ENCODE results near the gene CRYGN.

CRYGN gene

DNA sequence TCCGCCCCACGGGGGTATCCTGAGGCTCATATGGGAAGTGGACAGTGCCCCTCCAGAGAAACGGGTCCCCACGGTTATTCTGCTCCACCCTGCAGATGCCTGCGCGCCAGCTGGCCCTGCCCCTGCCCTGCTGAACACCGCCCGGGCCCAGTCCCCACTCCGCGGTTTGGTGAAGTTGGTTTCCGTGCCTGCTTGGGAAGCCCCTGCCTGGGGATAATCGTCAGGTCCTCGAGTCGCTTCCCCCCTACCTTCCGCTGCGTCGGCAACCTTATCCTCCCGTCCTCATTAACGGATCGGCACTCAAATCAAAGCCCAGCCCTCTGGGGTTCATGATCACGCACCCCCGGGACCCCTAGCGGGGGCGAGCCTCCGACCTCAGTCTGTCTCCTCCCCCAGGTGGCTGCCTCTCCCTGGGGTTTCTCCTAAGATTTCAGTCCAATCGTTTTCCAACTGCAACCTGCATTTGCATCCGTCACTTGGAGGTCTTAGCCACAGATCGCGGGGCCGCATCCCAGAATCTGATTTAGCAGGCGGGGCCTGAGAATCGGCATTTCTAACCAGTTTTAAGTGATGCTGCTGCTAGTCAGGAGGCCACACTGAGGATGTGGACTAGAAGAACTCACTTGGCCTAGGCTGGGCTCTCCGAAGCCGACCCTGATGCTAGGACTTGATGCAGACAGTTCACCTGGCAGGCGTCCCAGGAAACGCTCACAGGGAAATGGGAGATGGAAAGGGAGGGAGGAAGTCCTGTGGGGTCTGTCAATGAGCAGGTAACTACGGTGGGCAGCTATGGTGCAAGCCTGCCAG, 57.7 kb downstream of the CRYGN start:
- no peak overlapping the region for H3K4me3 ChIP-seq (ENCODE audit: low read depth, low read length)
- peaks cover 2% of the 10 kb centered on the region for H3K36me3 ChIP-seq (replicated peaks)
- H3K27ac ChIP-seq: no peak overlapping the region
- peaks cover 12% of the 10 kb centered on the region for H3K27me3 ChIP-seq (replicated peaks)
- no peak for TF ChIP-seq CTCF (IDR thresholded peaks at IDR 0.05; ENCODE audit: low read depth, low read length, missing control alignments)
- DNase-seq: no peak
- in situ Hi-C loops (cut with HindIII; ENCODE audit: low pct_ligation_motif_present, low sequenced_read_pairs): no loop called here

- Histone ChIP-seq H3K36me3 (replicated peaks) (peaks cover 10% of the 10 kb centered on the region), H3K4me3 (ENCODE audit: low read depth, low read length) (no peak overlapping the region), H3K27ac (no peak overlapping the region), H3K27me3 (replicated peaks) (peaks cover 12% of the 10 kb centered on the region)
- in situ Hi-C loops (cut with HindIII; ENCODE audit: low pct_ligation_motif_present, low sequenced_read_pairs): no loop called here
- TF ChIP-seq CTCF (IDR thresholded peaks at IDR 0.05; ENCODE audit: low read depth, low read length, missing control alignments): no peak
- DNase-seq: no peak
Measured at GRCh38 chr7:151381348-151382078, 58.4 kb downstream of the CRYGN start.

DNA sequence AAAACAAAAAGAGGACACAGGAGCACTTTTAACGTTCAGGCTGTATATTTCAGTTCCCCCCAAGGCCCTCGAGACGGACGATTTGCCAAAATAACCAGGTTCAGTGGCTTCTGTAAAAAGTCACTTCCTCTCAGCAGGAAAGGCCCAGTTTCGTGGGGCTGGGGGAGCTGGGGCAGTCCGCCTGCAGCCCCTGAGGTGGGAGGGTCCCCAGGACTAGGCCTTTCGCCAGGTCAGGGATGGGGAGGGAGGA, 58.9 kb downstream of the CRYGN start:
- no peak for TF ChIP-seq CTCF (IDR thresholded peaks at IDR 0.05; ENCODE audit: low read depth, low read length, missing control alignments)
- Histone ChIP-seq H3K36me3 (replicated peaks) (peaks cover 13% of the 10 kb centered on the region), H3K4me3 (ENCODE audit: low read depth, low read length) (no peak overlapping the region), H3K27me3 (replicated peaks) (peaks cover 12% of the 10 kb centered on the region), H3K27ac (no peak overlapping the region)
- in situ Hi-C loops (cut with HindIII; ENCODE audit: low pct_ligation_motif_present, low sequenced_read_pairs): no loop called here
- DNase-seq: no peak

- no peak for TF ChIP-seq CTCF (IDR thresholded peaks at IDR 0.05; ENCODE audit: low read depth, low read length, missing control alignments)
- Histone ChIP-seq H3K27me3 (replicated peaks) (peaks cover 12% of the 10 kb centered on the region), H3K36me3 (replicated peaks) (peaks cover 13% of the 10 kb centered on the region), H3K27ac (no peak overlapping the region), H3K4me3 (ENCODE audit: low read depth, low read length) (no peak overlapping the region)
- DNase-seq: no peak
- in situ Hi-C loops (cut with HindIII; ENCODE audit: low pct_ligation_motif_present, low sequenced_read_pairs): no loop called here
Measured at GRCh38 chr7:151380199-151381097, 59.5 kb downstream of the CRYGN start.

DNA sequence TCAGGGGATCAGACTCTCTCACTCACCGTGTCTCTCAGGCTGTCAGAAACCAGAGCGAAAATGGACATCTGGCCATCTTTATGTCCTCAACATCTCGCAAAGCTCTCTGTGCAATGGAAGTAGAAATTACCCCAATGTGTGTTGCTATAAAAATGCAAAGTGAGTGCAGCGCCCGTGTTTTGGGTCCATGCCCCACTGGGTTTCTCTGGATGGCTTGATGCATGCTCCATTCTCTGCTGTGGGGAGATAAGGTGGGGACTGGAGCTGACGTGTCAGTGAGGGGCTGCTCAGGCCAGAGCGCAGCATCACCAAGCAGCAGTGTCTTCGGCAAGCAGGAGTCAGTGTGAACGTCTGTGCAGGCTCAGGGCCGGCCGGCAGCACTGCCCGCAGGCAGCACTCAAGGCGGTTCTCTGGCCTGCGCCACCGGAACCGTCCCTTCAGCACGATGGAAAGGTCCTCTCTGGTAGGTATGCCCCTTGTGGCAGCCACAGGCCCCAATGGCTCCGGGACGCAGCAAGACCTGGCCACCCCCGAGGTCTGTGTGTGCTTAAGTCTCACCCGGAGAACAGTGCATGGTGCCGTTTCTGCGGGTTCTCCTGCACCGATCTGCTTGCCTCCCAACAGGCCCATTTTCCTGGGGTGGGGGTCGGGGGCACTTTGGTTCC, 60.3 kb downstream of the CRYGN start:
- no peak for DNase-seq
- in situ Hi-C loops (cut with HindIII; ENCODE audit: low pct_ligation_motif_present, low sequenced_read_pairs): loop anchor here (10.0 kb wide), 1 partner anchor 65 kb away; the partner anchor contains the start of gene CRYGN
- peaks cover 12% of the 10 kb centered on the region for H3K27me3 ChIP-seq (replicated peaks)
- H3K4me3 ChIP-seq (ENCODE audit: low read depth, low read length): no peak overlapping the region
- H3K27ac ChIP-seq: no peak overlapping the region
- peaks cover 13% of the 10 kb centered on the region for H3K36me3 ChIP-seq (replicated peaks)
- TF ChIP-seq CTCF (IDR thresholded peaks at IDR 0.05; ENCODE audit: low read depth, low read length, missing control alignments): no peak

All from brain microvascular endothelial cell (primary cell).